HG03064 (cell line): ENCODE data around the gene CNTROB.
"Not testable (repeated sequence)": the region's sequence is repeated elsewhere in the genome, so short reads cannot be mapped to it uniquely, and the experiment has no call there.

Experiments used
- ATAC-seq: cut with Tn5 transposase; IDR thresholded peaks from one replicate; pipeline ENCODE4 v1.9.1; 2021; ENCODE audit warnings: low read depth; ENCODE audit not compliant: unreplicated experiment

CNTROB gene

DNA sequence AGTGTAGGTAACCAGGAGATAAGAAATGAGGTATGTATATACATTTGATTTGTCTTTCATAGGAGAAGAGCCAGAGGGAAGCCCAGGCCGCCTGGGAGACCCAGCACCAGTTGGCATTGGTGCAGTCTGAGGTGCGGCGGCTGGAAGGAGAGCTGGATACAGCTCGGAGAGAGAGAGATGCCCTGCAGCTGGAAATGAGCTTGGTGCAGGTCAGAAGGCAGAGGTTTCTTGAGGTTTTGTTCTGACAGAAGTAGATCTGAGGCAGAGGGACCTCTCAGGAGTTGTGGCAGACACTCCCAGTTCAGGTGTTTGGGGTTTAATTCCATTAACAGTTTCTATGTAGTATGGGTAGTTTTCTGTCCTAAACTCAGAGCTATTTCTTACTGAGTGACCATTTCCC, 8.0 kb downstream of the CNTROB start:
- ATAC-seq: no peak

DNA sequence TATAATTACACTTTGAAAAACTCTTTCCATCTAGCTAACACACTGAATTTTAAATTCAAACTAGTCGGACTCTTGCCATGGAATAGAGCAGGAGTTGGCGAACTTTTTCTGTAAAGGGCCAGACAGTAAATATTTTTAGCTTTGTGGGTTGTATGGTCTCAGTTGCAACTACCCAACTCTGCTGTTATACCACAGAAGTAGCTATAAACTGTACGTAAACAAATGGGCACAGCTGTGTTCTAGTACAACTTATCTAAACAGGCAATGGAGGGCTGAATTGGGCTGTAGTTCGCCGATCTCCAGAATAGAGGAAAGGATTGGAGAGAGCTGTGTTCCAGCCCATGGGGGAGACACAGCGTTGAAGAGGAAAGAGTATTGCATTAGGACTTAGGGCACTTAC, 8.7 kb downstream of the CNTROB start:
- no peak for ATAC-seq

DNA sequence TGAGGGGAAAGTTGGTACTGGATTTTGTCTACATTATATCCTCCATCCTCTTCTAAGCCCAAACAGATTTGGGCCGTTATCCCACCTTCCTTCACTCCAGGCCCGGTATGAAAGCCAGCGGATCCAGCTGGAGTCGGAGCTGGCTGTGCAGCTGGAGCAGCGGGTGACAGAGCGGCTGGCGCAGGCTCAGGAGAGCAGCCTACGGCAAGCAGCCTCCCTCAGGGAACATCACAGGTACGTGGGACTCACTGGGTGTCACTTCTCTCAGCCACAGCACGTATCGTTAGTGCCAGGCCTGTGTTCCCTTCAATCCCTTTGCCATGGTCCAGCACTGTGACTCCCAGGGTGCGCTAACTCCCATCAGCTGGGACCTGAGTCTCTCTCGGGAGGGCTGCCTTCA, 11.3 kb downstream of the CNTROB start:
- ATAC-seq: no peak

DNA sequence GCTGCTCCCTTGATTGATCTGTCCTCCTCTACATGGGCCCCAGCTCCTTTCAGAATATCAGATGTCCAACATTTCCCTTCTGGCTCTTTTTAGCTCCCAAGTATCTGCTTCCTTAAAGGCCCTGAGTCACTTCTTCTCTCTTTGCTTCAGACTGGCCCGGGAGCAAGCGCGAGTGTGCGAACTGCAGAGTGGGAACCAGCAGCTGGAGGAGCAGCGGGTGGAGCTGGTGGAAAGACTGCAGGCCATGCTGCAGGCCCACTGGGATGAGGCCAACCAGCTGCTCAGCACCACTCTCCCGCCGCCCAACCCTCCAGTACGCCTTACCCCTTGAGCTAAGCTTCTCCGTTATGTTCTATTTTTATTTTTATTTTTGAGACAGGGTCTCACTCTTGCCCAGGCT, 12.3 kb downstream of the CNTROB start:
- ATAC-seq: no peak

DNA sequence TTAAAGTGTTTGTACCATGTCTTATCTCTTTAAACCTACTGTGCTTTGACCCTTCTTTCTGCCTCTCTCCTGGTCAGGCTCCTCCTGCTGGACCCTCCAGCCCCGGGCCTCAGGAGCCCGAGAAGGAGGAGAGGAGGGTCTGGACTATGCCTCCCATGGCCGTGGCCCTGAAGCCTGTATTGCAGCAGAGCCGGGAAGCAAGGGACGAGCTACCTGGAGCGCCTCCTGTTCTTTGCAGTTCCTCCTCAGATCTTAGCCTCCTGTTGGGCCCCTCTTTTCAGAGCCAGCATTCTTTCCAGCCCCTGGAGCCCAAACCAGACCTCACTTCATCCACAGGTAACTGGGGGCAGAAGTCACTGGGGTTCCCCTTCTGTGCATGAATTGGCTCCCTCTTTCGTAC, 13.6 kb downstream of the CNTROB start:
- no peak for ATAC-seq

DNA sequence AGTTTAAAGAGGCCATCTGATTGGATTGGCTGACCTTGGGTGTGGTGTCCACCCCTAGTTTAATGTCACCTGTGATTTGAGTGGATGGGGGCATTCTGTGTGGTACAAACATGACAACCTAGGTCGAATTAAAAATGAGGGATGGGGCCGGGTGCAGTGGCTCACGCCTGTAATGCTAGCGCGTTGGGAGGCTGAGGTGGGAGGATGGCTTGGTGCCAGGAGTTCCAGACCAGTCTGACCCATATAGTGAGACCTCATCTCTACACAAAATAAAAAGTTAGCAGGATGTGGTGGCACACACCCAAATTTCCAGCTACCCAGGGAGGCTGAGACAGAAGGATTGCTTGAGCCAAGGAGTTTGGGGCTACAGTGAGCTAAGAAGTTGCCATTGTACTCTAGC, 14.4 kb downstream of the CNTROB start:
- no peak for ATAC-seq

DNA sequence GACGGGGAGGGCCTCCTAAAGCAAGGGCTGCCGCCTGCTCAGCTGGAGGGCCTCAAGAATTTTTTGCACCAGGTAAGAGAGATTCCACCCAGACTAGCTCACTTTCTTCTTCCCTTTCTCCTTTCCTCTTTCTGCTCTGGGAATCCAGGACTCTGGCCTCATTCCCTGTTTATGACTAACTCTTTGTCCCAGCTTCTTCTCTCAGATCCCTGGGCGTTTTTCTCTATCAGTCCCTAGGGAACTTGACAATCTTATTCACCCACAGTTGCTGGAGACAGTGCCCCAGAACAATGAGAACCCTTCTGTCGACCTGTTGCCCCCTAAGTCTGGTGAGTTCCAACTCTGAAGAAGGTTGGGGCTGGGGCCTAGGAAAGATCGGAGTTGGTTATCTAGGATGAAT, 15.6 kb downstream of the CNTROB start:
- ATAC-seq: no peak

DNA sequence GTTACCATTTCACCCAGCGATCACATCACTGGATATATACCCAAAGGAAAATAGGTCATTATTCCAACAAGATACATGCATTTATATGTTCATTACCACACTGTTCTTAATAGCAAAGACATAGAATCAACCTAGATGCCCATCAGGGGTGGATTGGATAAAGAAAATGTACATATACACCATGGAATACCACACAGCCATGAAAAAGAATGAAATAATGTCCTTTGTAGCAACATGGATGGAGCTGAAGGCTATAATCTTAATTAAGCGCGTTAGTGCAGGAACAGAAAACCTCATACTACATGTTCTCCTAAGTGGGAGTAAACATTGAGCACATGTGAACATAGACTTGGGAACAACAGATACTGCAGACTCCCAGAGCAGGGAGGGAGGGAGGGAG, 18.6 kb downstream of the CNTROB start:
- no peak for ATAC-seq

DNA sequence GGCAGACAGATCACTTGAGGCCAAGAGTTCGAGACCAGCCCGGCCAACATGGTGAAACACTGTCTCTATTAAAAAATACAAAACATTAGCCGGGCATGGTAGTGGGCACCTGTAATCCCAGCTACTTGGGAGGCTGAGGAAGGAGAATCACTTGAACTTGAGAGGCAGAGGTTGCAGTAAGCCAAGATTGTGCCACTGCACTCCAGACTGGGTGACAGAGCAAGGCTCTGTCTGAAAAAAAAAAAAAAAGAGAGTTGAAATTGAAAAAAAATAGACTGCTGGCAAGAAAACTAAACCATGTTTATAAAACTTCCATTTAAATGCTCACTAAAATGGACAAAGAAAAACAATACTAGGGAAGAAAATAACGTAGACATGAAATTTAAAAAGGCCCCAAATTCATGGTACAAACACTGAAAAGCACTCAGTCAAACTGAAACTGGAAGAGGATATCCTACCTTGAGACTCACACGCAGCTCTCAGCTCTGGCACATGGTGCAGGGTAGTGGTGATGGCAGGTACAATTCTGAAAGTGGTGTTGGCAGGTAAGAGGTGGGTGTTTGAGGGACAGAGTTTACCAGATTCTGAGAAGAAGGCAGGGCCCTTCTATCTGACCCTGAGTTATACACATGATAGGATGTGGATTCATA, 19.3 kb downstream of the CNTROB start:
- peak; percentile 65 for ATAC-seq

DNA sequence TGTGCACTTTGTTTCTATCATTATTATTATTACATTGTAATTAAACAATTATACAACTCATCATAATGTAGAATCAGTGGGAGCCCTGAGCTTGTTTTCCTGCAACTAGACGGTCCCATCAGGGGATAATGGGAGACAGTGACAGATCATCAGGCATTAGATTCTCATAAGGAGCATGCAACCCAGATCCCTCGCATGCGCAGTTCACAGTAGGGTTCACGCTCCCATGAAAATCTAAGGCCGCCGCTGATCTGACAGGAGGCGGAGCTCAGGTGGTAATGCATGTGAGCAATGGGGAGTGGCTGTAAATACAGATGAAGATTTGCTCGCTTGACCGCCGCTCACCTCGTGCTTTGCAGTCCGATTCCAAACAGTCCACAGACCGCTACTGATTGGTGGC, 21.3 kb downstream of the CNTROB start:
- not testable (repeated sequence) for ATAC-seq

DNA sequence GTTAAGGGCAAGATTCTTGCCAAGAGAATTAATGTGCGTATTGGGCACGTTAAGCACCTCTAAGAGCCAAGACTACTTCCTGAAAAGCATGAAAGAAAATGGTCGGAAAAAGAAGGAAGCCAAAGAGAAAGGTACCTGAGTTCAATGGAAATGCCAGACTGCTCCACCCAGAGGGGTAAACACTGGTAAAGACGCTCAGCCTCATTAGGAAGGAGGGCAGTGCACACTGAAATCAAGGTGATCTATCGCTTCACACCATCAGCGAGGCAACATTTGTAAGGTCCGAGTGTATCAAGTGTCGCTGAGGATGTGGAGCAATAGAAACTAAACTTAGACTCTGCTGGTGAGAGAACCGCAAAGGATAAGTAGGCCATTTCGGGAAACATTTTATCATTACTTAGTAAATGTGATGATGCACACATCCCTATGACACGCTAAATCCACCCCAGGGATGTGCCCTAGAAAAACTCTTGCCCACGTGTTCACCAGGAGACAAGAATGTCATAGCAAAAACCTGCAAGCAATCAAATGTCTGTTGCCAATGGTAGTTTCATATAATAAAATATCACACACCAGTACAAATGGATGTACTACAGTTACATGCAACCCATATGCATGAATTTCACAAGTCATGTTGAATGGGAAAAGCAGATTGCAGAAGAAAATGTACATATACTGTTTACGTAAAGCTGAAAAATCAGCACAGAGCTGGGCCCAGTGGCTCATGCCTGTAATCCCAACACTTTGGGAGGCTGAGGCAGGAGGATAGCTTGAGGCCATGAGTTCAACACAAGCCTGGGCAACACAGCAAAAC, 23.6 kb downstream of the CNTROB start:
- ATAC-seq: no peak

DNA sequence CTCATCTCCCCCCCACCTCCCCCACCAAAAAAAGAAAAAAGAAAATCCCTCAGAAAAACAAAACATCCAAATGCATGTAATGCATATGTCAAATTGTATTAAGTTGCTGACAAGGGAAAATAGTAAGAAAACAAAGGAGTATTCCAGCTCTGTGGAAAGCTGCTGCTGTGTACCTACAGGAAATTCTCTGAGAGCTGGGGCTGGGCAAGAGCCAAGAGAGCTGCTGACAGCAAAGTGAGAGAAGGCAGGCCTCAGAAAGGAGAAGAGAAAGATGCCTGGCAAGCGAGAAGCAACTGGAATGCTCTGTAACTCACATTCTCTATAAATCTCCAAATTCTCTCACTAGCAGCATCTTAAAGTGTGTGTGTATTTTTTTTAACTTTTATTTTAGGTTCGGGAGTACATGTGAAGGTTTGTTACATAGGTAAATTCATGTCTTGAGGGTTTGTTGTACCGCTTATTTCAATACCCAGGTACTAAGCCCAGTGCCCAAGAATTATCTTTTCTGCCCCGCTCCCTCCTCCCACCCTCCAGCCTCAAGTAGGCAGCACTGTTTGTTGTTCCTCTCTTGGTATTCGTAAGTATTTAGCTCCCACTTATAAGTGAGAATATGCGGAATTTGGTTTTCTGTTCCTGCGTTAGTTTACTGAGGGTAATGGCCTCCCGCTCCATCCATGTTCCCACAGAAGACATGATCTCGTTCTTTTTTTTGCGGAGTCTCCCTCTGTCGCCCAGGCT, 24.4 kb downstream of the CNTROB start:
- no peak for ATAC-seq

DNA sequence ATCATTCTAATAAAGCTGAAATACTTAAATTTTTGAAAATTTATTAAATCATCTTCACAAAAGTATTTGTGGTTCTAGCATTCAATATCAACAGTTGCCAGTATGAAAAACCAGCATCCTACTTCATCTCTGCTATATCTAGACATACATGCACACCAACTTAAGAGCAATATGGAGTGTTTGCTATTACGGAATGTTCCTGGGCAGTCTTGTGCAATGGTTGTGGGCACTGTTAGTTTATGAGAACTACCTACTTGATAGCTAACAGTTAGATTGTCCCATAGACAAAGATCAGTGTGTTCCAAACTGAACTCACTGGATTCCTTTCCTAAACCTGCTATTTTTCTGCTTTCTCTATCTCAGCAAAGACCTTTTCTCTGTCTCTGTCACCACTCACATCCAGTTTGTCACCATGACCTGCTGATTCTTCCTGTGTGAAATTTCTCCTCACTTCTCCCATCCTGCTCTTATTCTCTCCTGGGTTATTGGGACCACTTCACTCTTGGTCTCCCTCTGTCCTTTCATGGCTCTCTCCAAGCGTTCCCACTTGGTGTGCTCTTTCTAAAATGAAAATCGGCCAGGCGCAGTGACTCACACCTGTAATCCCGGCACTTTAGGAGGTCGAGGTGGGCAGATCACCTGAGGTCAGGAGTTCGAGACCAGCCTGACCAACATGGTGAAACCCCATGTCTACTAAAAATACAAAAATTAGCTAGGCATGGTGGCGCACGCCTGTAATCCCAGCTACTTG, 27.7 kb downstream of the CNTROB start:
- ATAC-seq: no peak

DNA sequence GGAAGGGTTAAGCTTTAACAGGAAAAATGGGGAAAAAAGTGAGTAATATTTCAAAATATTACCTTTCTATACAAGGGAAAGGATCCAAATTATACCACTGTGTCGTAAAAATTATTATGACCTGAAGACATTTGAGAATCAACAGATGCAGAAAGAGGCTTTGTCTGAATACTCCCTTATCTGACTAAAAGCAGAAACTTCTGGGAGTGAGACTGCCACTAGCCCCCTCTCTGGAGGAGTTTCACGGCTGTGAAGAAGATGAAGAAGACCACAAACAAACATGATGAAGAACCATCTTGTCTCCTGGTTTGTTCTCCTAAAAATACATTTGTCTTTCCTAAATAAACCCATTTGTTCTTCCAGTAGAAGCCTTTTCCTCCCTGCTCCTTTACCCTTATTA, 29.4 kb downstream of the CNTROB start:
- no peak for ATAC-seq

DNA sequence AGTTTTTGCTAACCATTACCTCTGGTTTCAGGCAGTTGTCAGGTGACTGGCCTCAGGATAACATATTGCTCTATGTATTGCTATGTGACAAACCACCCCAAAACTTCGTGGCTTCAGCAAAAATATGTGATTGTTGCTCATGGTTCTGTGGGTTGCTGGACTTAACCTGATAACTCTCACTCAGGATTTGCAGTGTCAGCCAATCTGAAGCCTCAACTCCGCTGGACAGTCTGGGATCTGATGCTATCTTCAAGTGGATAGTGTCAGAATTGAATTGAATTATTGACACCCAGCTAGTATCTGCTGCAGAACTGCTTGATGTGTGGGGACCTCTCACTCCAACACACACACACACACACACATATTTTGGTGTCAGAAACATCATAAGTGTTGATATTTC, 35.7 kb downstream of the CNTROB start:
- no peak for ATAC-seq

DNA sequence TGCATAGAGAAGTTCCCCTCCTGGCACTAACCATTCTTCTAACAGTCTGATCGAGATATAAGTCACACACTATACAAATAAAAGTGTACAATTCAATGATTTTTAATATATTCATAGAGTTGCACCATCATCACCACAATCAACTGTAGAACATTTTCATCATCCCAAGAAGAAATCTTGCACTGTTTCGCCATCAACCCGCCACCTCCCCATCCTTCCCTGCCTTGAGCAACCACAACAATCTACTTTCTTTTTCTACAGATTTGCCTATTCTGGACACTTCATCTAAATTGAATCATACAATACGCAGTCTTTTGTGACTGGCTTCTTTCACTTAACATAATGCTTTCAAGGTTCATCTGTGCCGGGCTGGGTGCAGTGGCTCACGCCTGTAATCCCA, 37.4 kb downstream of the CNTROB start:
- no peak for ATAC-seq

DNA sequence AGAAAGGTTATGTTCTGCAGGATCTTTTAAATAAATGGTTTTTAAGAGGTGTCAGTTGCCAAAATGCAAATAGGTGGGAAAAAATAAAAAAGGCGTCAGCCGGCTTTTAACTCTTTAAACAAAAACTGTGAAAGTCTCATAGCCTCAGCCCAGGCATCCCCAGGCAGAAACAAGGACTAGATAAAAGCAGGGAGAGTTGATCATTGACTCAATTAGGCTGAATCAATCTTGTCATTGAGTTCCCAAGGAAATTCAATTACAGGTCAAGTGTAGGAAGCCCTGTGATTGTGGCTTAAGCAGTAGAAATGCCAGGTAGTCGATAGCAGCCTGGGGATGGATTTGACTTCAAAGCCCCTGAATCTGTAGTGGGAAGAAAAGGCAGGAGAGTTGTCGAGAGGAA, 39.6 kb downstream of the CNTROB start:
- no peak for ATAC-seq

DNA sequence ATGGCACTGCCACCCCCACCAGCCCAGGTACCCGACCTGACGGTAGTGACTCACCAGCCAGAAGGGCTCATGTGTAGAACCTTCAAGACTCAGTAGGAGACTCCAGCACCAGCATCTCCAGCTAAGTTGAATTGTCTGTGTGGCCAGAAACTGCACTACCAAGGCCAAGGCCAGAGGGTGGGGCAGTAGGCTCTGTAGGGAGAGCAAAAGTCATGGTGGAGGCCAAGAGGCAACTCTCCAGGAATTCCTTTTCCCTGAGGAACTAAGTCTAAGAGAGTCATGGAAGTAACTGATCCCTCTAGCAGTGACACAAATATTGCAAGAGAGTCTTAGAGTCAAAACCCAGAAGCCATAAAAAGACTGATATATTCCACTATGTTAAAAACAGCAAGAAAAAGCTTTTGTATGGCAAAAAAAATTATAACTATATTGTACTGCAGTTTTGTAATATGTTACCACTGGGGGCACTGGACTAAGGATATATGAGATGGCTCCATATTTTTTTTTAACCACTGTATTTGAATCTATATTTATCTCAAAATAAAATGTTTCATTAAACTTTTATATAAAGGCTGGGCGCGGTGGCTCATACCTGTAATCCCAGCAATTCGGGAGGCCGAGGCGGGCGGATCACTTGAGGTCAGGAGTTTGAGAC, 40.3 kb downstream of the CNTROB start:
- ATAC-seq: no peak

DNA sequence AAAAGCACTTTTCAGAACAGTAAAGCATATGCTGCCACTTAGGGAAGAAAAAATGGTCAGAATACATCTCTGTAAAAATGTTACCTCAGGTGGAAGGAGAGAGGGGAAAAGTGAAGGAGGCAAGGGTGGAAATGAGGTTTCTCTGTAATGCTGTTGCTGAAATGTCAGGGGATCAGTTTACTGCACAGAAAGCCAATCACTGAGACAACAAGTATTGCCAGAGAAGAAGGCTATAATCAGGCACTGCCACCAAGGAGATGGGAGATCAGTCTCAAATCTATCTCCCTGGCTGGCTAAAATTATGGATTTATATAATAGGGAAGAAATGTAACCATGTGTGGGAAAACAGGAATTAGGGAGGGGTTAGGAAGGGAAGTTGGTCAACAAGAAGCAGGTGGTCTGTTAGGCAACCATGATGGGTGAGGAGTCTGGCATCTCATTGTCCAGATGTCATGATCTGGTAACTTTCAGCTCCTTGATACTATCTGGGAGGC, 42.7 kb downstream of the CNTROB start:
- ATAC-seq: no peak

DNA sequence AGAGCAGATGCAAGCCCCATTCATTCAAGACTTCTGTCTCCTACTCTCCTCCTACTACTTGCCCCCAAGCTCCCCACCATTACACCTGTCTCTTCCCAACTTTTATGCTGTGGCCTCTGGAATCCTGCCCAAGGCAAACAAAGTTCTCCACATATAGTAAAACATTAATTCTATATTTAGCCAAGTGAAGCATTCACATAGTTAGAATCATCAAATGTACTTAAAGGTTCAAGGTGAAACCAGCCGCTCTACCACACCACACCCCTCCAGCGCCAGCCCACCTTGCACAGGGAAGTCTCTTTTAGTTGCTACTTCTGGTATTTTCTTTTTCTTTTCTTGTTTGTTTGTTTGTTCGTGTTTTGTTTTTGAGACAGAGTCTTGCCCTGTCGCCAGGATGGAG, 45.0 kb downstream of the CNTROB start:
- ATAC-seq: no peak
